ENCODE data around the gene DCTD.

The DCTD gene

DNA sequence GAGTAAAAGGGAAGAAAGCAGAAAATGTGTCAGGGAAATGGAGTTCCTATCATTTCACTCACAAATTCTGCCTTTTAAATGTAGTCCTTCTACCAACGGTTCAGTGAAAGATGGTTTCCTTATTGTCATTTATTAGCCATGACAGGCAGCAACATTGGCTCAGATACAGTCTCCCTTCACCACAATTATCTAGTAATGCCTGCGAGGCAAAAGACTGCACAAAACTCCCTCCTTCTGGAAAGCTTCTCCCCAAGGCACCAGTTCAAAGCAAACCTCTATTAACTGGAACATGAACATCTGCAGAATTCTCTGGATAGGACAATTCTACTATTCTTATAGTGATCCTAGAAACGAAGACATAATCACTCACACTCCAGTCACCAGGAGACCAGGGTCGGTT lies 28.3 kb downstream of the DCTD start:
- TF ChIP-seq POLR2AphosphoS5 (IDR thresholded peaks at IDR 0.05; ENCODE audit: low read depth, low read length) (no peak), TAF1 (IDR thresholded peaks at IDR 0.05; ENCODE audit: borderline replicate concordance, insufficient read depth, low read length) (no peak), REST (IDR thresholded peaks at IDR 0.05; ENCODE audit: insufficient read depth in 1 of 2, low read depth in 2 of 2, low read length in 2 of 2) (no peak), SIN3A (IDR thresholded peaks at IDR 0.05; ENCODE audit: borderline replicate concordance, insufficient read depth, low read length) (no peak), FOXP2 (optimal IDR thresholded peaks at IDR 0.05; ENCODE audit: borderline replicate concordance, extremely low read depth, extremely low read length, insufficient read depth) (no peak)

GRCh38 chr4:182886768-182887167 lies 30.4 kb downstream of the DCTD start:
- TF ChIP-seq FOXP2 (optimal IDR thresholded peaks at IDR 0.05; ENCODE audit: borderline replicate concordance, extremely low read depth, extremely low read length, insufficient read depth) (no peak), TAF1 (IDR thresholded peaks at IDR 0.05; ENCODE audit: borderline replicate concordance, insufficient read depth, low read length) (no peak), REST (IDR thresholded peaks at IDR 0.05; ENCODE audit: insufficient read depth in 1 of 2, low read depth in 2 of 2, low read length in 2 of 2) (no peak), POLR2AphosphoS5 (IDR thresholded peaks at IDR 0.05; ENCODE audit: low read depth, low read length) (no peak), SIN3A (IDR thresholded peaks at IDR 0.05; ENCODE audit: borderline replicate concordance, insufficient read depth, low read length) (no peak)

- TF ChIP-seq TAF1 (IDR thresholded peaks at IDR 0.05; ENCODE audit: borderline replicate concordance, insufficient read depth, low read length) (no peak), REST (IDR thresholded peaks at IDR 0.05; ENCODE audit: insufficient read depth in 1 of 2, low read depth in 2 of 2, low read length in 2 of 2) (no peak), FOXP2 (optimal IDR thresholded peaks at IDR 0.05; ENCODE audit: borderline replicate concordance, extremely low read depth, extremely low read length, insufficient read depth) (no peak), SIN3A (IDR thresholded peaks at IDR 0.05; ENCODE audit: borderline replicate concordance, insufficient read depth, low read length) (no peak), POLR2AphosphoS5 (IDR thresholded peaks at IDR 0.05; ENCODE audit: low read depth, low read length) (no peak)
These were observed 31.0 kb downstream of the DCTD start for GRCh38 chr4:182886205-182886604.

GRCh38 chr4:182885738-182886077 lies 31.5 kb downstream of the DCTD start:
- TF ChIP-seq FOXP2 (optimal IDR thresholded peaks at IDR 0.05; ENCODE audit: borderline replicate concordance, extremely low read depth, extremely low read length, insufficient read depth) (no peak), TAF1 (IDR thresholded peaks at IDR 0.05; ENCODE audit: borderline replicate concordance, insufficient read depth, low read length) (no peak), POLR2AphosphoS5 (IDR thresholded peaks at IDR 0.05; ENCODE audit: low read depth, low read length) (no peak), REST (IDR thresholded peaks at IDR 0.05; ENCODE audit: insufficient read depth in 1 of 2, low read depth in 2 of 2, low read length in 2 of 2) (no peak), SIN3A (IDR thresholded peaks at IDR 0.05; ENCODE audit: borderline replicate concordance, insufficient read depth, low read length) (no peak)
